CD4-positive, CD25-positive, alpha-beta regulatory T cell (primary cell): ENCODE measurements around the gene RNLS. TPM values are rescaled to one million over a fixed set of nuclear protein-coding genes. Genes with fewer than 3 reads are reported as not detected.

Experiments used
- ATAC-seq, 2 donors: fragments of 150-1000 bp; cut with Tn5 transposase; one replicate each; pipeline ENCODE4 v1.10.0; 2021; ENCODE audit warnings: low read depth in 2 of 2, moderate number of reproducible peaks in 2 of 2, moderate library complexity in 1 of 2
- DNase-seq, 3 donors: peaks; one replicate each; pipeline versions ENCODE4 v3.0.0 to v3.0.0-alpha.2; 2012 to 2022; ENCODE audit warnings: mixed read lengths in 1 of 3
- H3K27ac ChIP-seq: one replicate; pipeline ENCODE4 v1.7.0; 2013; ENCODE audit warnings: mild to moderate bottlenecking, low read length; ENCODE audit not compliant: insufficient read depth, poor library complexity, severe bottlenecking
- H3K27me3 ChIP-seq: one replicate; pipeline ENCODE4 v1.7.0; 2013; ENCODE audit warnings: low read length; ENCODE audit not compliant: control insufficient read depth, insufficient read depth
- H3K36me3 ChIP-seq: one replicate; pipeline ENCODE4 v1.7.0; 2013; ENCODE audit warnings: mild to moderate bottlenecking, low read length, moderate library complexity; ENCODE audit not compliant: control insufficient read depth, insufficient read depth
- H3K4me1 ChIP-seq: 2 replicates; pipeline ENCODE4 v1.7.0; 2013; ENCODE audit warnings: mild to moderate bottlenecking, low read length; ENCODE audit not compliant: insufficient read depth, control insufficient read depth, poor library complexity, severe bottlenecking
- H3K4me3 ChIP-seq: one replicate; pipeline ENCODE4 v1.7.0; 2013; ENCODE audit warnings: low read depth, mild to moderate bottlenecking, low read length, moderate library complexity
- H3K9me3 ChIP-seq, 2 experiments: 1 replicate in 1 of 2; 2 replicates in 1 of 2; pipeline ENCODE4 v1.7.0; 2013; ENCODE audit warnings: low read length in 2 of 2, mild to moderate bottlenecking in 1 of 2, moderate library complexity in 1 of 2; ENCODE audit not compliant: control insufficient read depth in 2 of 2
- H3K27ac Mint-ChIP-seq, 3 donors: one replicate each; pipeline ENCODE4 v1.8.0; 2020 to 2022; ENCODE audit warnings: mild to moderate bottlenecking in 3 of 3, mixed read lengths in 3 of 3, moderate library complexity in 2 of 3
- H3K27me3 Mint-ChIP-seq: one replicate; pipeline ENCODE4 v1.8.0; 2022; ENCODE audit warnings: mild to moderate bottlenecking, mixed read lengths
- H3K36me3 Mint-ChIP-seq: one replicate; pipeline ENCODE4 v1.8.0; 2020; ENCODE audit warnings: mixed read lengths
- H3K4me1 Mint-ChIP-seq, 4 donors: one replicate each; pipeline ENCODE4 v1.8.0; 2020 to 2022; ENCODE audit warnings: mixed read lengths in 4 of 4, mild to moderate bottlenecking in 1 of 4
- H3K4me3 Mint-ChIP-seq, 4 donors: one replicate each; pipeline ENCODE4 v1.8.0; 2020 to 2022; ENCODE audit warnings: mild to moderate bottlenecking in 4 of 4, mixed read lengths in 4 of 4, moderate library complexity in 3 of 4
- H3K9me3 Mint-ChIP-seq, 7 donors: one replicate each; pipeline ENCODE4 v1.8.0; 2020 to 2022; ENCODE audit warnings: mixed read lengths in 7 of 7, mild to moderate bottlenecking in 3 of 7, moderate library complexity in 2 of 7
- polyA plus RNA-seq, 4 donors: library from polyadenylated mRNA; unstranded; fragments of 300-500 nt; fragmentation: Illumina TruSeq; gene quantifications; one replicate each; pipeline ENCODE4 v1.2.3, GENCODE V29; 2021
- total RNA-seq: library from RNA; stranded (reverse); gene quantifications from one replicate; pipeline ENCODE4 v1.2.3, GENCODE V29; 2022

The RNLS gene
- total and polyA plus RNA-seq, 5 donors from 2014 or later: 1.6 to 5.6 (median 4.4) TPM

DNA sequence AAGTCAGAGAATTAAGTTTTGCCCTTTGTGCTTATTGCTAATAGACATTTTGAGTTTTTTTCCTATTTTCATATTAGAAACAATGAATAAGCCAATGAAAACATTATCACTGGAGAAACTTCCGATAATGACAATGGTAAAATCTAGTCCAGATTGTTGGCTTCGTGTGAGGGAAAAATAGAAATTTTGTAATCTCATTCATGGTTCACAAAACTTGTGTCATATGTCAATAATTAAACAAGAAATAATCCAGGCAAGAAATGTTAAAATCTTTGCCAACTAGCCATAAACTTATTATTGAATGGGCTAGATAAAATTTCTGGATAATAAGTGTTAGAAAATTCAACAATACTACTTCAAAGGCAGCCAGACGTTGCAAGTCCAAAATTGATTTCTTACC is 36.6 kb downstream of the RNLS start:
- Histone ChIP-seq H3K27ac (no peak overlapping the region), H3K4me1 (no peaks in the 10 kb centered on the region), H3K36me3 (no peaks in the 10 kb centered on the region), H3K27me3 (no peaks in the 10 kb centered on the region), H3K9me3 (no peaks in the 10 kb centered on the region), H3K4me3 (no peak overlapping the region)
- peaks cover 0 to 2% (median 0%) of the 10 kb centered on the region in 4 donors for H3K4me1 Mint-ChIP-seq
- no peaks in the 10 kb centered on the region for H3K27me3 Mint-ChIP-seq
- peaks cover 3% of the 10 kb centered on the region for H3K36me3 Mint-ChIP-seq
- ATAC-seq: no peak
- no peak overlapping the region for H3K4me3 Mint-ChIP-seq
- DNase-seq: no peak
- no peak overlapping the region for H3K27ac Mint-ChIP-seq
- no peaks in the 10 kb centered on the region for H3K9me3 Mint-ChIP-seq

DNA sequence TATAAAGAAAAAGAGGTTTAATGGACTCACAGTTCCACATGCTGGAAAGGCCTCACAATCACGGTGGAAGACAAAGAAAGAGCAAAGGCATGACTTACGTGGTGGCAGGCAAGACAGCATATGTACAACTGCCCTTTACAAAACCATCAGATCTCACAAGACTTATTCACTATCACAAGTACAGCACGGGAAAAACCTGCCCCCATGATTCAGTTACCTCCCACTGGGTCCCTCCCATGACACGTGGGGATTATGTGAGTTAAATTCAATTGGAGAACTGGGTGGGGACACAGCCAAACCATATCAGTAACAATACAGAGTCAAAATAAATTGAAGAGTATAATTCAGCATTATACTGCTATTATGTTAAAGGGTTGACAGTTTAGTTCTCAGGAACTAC is 37.8 kb downstream of the RNLS start:
- Histone ChIP-seq H3K27ac (no peak overlapping the region), H3K9me3 (no peaks in the 10 kb centered on the region), H3K36me3 (no peaks in the 10 kb centered on the region), H3K4me1 (no peaks in the 10 kb centered on the region), H3K4me3 (no peak overlapping the region), H3K27me3 (no peaks in the 10 kb centered on the region)
- Mint-ChIP-seq H3K36me3 (peaks cover 3% of the 10 kb centered on the region), H3K27ac (no peak overlapping the region), H3K4me3 (no peak overlapping the region), H3K4me1 (peaks cover 0 to 2% (median 0%) of the 10 kb centered on the region in 4 donors), H3K9me3 (no peaks in the 10 kb centered on the region), H3K27me3 (no peaks in the 10 kb centered on the region)
- ATAC-seq (no peak), DNase-seq (no peak)

GRCh38 chr10:88544140-88544870 is 38.8 kb downstream of the RNLS start:
- Histone ChIP-seq H3K36me3 (no peaks in the 10 kb centered on the region), H3K27ac (no peak overlapping the region), H3K4me3 (no peak overlapping the region), H3K27me3 (no peaks in the 10 kb centered on the region), H3K4me1 (no peaks in the 10 kb centered on the region), H3K9me3 (no peaks in the 10 kb centered on the region)
- DNase-seq: no peak
- H3K4me1 Mint-ChIP-seq: peaks cover 0 to 2% (median 0%) of the 10 kb centered on the region in 4 donors
- peaks cover 3% of the 10 kb centered on the region for H3K36me3 Mint-ChIP-seq
- no peak overlapping the region for H3K4me3 Mint-ChIP-seq
- no peak overlapping the region for H3K27ac Mint-ChIP-seq
- H3K9me3 Mint-ChIP-seq: no peaks in the 10 kb centered on the region
- ATAC-seq: no peak
- H3K27me3 Mint-ChIP-seq: no peaks in the 10 kb centered on the region

DNA sequence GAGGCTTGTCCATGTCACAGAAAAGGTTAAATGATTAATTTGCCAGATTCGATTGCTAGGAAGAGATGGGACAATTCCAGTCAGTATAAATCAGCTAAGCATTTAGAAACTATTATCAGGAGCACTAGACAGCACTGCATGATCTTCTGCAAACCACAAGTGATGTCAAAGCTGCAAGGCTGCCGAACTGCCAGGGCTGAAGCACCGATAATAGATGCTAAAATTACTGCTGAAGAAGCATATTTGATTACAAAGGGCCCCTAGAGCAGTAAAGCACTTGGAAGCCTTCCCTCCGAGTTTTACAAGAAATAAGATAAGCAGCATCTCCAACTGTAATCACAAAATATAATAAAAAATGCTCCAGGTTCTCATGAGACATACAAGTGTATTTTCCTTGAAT is 40.6 kb downstream of the RNLS start:
- H3K27me3 Mint-ChIP-seq: peaks cover 3% of the 10 kb centered on the region
- no peaks in the 10 kb centered on the region for H3K9me3 Mint-ChIP-seq
- peaks cover 0 to 2% (median 0%) of the 10 kb centered on the region in 4 donors for H3K4me1 Mint-ChIP-seq
- Histone ChIP-seq H3K36me3 (no peaks in the 10 kb centered on the region), H3K4me1 (no peaks in the 10 kb centered on the region), H3K9me3 (no peaks in the 10 kb centered on the region), H3K4me3 (no peak overlapping the region), H3K27ac (no peak overlapping the region), H3K27me3 (no peaks in the 10 kb centered on the region)
- no peak for DNase-seq
- H3K36me3 Mint-ChIP-seq: peaks cover 3% of the 10 kb centered on the region
- H3K4me3 Mint-ChIP-seq: no peak overlapping the region
- H3K27ac Mint-ChIP-seq: no peak overlapping the region
- no peak for ATAC-seq

GRCh38 chr10:88541116-88541626 is 41.9 kb downstream of the RNLS start:
- Histone ChIP-seq H3K4me3 (no peak overlapping the region), H3K36me3 (no peaks in the 10 kb centered on the region), H3K27ac (no peak overlapping the region), H3K4me1 (no peaks in the 10 kb centered on the region), H3K9me3 (no peaks in the 10 kb centered on the region), H3K27me3 (no peaks in the 10 kb centered on the region)
- Mint-ChIP-seq H3K9me3 (no peaks in the 10 kb centered on the region), H3K27ac (no peak overlapping the region), H3K27me3 (peaks cover 6% of the 10 kb centered on the region), H3K4me1 (peaks cover 0 to 2% (median 0%) of the 10 kb centered on the region in 4 donors), H3K4me3 (no peak overlapping the region), H3K36me3 (no peaks in the 10 kb centered on the region)
- ATAC-seq: no peak
- DNase-seq: no peak

DNA sequence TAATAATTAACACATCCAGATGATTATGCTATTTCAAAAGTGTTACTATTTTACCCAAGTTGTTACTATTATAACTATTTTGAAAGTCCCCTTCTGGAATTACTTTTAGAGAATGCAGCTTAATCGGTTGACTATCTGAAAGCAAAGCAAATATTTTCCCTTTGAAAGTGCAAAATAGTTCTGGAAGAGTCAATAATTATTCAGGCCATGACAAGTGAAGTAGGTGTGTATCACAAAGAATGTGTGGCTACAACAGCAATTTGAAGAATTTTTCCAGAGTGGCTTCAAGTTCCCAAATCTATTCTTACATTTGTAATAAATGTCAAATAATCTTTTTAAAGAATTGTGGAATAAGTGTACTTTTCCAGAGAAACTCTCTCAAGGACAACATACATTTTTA is 42.8 kb downstream of the RNLS start:
- Mint-ChIP-seq H3K9me3 (peaks cover 0 to 2% (median 0%) of the 10 kb centered on the region in 7 donors), H3K4me3 (no peak overlapping the region), H3K4me1 (peaks cover 0 to 2% (median 0%) of the 10 kb centered on the region in 4 donors), H3K27me3 (peaks cover 6% of the 10 kb centered on the region), H3K36me3 (no peaks in the 10 kb centered on the region), H3K27ac (no peak overlapping the region)
- ATAC-seq (no peak), DNase-seq (no peak)
- Histone ChIP-seq H3K36me3 (no peaks in the 10 kb centered on the region), H3K27me3 (no peaks in the 10 kb centered on the region), H3K27ac (no peak overlapping the region), H3K9me3 (no peaks in the 10 kb centered on the region), H3K4me1 (no peaks in the 10 kb centered on the region), H3K4me3 (no peak overlapping the region)

DNA sequence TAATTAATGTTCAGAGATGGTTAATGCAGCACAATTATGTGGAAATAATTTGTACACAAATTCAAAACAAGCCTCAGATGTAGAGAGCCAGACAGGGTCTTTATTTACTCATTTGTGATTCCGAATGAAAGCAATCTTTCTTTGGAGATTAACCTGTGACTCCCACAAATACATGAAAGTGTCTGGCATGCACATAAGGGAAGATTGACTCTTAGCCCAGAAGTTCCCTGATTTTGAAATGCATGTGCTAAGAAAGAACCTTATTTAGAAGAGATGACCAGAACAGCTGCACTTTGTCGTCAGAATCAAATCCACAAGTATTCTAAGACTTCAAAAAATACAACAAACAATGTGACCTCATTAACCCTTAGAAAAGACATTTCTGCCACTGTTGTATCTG is 45.1 kb downstream of the RNLS start:
- no peak for DNase-seq

DNA sequence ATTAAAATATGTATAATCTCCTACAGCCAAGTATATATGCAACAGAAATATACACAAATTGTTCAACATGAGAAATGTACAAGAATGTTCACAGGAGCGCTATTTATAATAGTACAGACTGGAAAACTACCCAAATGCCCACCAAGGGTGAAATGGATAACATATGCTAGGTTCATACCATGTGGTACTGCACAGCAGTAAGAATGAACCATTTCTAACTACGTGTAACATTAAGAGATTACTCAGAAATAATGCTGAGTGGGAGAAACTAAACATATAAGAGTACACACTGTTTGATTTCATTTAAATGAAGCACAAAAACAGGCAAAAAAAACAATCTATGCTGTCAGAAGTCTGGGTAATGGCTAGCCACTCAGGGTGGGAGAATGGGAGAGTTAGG is 45.8 kb downstream of the RNLS start:
- H3K27me3 Mint-ChIP-seq: peaks cover 15% of the 10 kb centered on the region
- Histone ChIP-seq H3K27me3 (peaks cover 2% of the 10 kb centered on the region), H3K4me3 (no peak overlapping the region), H3K27ac (no peak overlapping the region), H3K36me3 (no peaks in the 10 kb centered on the region), H3K4me1 (no peaks in the 10 kb centered on the region), H3K9me3 (no peaks in the 10 kb centered on the region)
- no peak for ATAC-seq
- peaks cover 0 to 2% (median 0%) of the 10 kb centered on the region in 7 donors for H3K9me3 Mint-ChIP-seq
- H3K4me3 Mint-ChIP-seq: no peak overlapping the region
- H3K36me3 Mint-ChIP-seq: no peaks in the 10 kb centered on the region
- no peak overlapping the region for H3K27ac Mint-ChIP-seq
- no peak for DNase-seq
- H3K4me1 Mint-ChIP-seq: peaks cover 0 to 2% (median 0%) of the 10 kb centered on the region in 4 donors

More for the DNA sequence above, 45.1 kb downstream of the RNLS start:
- Mint-ChIP-seq H3K4me3 (no peak overlapping the region), H3K27ac (no peak overlapping the region), H3K36me3 (no peaks in the 10 kb centered on the region), H3K4me1 (peaks cover 0 to 2% (median 0%) of the 10 kb centered on the region in 4 donors), H3K9me3 (peaks cover 0 to 2% (median 0%) of the 10 kb centered on the region in 7 donors), H3K27me3 (peaks cover 15% of the 10 kb centered on the region)
- Histone ChIP-seq H3K27ac (no peak overlapping the region), H3K27me3 (peaks cover 2% of the 10 kb centered on the region), H3K9me3 (no peaks in the 10 kb centered on the region), H3K4me3 (no peak overlapping the region), H3K4me1 (no peaks in the 10 kb centered on the region), H3K36me3 (no peaks in the 10 kb centered on the region)
- ATAC-seq: no peak
